IPS-18a (cell line): Measurements from ENCODE around the gene ACSS1.

Experiments used
- H3K27ac ChIP-seq: one replicate; pipeline ENCODE4 v1.5.1; 2013; ENCODE audit warnings: low read length
- H3K27me3 ChIP-seq: one replicate; pipeline ENCODE4 v1.6.1; 2013; ENCODE audit warnings: mild to moderate bottlenecking, low read length; ENCODE audit not compliant: control insufficient read depth, insufficient read depth
- H3K36me3 ChIP-seq: one replicate; pipeline ENCODE4 v1.6.1; 2013; ENCODE audit warnings: low read depth, low read length; ENCODE audit not compliant: control insufficient read depth
- H3K4me1 ChIP-seq: one replicate; pipeline ENCODE4 v1.6.1; 2013; ENCODE audit warnings: low read depth, low read length; ENCODE audit not compliant: control insufficient read depth
- H3K4me3 ChIP-seq: one replicate; pipeline ENCODE4 v1.5.1; 2013; ENCODE audit warnings: low read length
- H3K9ac ChIP-seq: one replicate; pipeline ENCODE4 v1.6.1; 2013; ENCODE audit warnings: mild to moderate bottlenecking, low read length, moderate library complexity
- H3K9me3 ChIP-seq: one replicate; pipeline ENCODE4 v1.6.1; 2013; ENCODE audit warnings: low read depth, low read length; ENCODE audit not compliant: control insufficient read depth

Gene ACSS1

DNA sequence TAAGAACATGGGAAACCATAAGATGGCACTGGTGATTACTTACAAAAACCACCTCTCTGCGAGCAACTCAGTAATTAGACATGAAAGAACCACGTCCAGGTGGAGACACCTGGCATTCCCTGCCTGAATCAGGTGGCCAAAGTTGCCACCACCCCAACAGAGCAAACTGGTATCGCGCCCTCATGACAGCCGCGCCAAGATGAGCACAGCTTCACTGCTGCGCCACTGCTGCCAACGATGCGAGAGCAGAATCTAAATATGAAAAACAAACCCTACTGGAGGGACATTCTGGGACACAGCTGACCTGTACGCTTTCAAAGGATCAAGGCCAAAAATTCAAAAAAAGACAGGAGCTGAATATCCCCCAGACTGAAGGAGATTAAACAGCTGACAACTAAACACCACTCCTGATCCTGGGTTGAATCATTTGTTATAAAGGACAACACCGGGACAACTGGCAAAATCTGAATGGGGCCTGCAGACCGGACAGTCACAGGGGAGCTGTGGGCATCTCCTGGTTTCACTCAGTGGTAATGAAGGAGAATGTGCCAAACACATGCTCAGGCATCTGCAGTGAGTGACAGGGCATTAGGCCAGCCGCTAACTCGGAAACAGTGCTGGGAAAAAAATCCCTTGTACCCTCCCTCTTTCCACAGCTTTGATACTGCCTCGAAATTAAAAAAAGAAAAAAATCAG is 91.5 kb downstream of the ACSS1 start:
- H3K27me3 ChIP-seq: no peaks in the 10 kb centered on the region
- H3K9ac ChIP-seq: no peak overlapping the region
- no peaks in the 10 kb centered on the region for H3K4me1 ChIP-seq
- peaks cover 56% of the 10 kb centered on the region for H3K36me3 ChIP-seq
- no peak overlapping the region for H3K4me3 ChIP-seq
- H3K9me3 ChIP-seq: no peaks in the 10 kb centered on the region
- no peak overlapping the region for H3K27ac ChIP-seq

DNA sequence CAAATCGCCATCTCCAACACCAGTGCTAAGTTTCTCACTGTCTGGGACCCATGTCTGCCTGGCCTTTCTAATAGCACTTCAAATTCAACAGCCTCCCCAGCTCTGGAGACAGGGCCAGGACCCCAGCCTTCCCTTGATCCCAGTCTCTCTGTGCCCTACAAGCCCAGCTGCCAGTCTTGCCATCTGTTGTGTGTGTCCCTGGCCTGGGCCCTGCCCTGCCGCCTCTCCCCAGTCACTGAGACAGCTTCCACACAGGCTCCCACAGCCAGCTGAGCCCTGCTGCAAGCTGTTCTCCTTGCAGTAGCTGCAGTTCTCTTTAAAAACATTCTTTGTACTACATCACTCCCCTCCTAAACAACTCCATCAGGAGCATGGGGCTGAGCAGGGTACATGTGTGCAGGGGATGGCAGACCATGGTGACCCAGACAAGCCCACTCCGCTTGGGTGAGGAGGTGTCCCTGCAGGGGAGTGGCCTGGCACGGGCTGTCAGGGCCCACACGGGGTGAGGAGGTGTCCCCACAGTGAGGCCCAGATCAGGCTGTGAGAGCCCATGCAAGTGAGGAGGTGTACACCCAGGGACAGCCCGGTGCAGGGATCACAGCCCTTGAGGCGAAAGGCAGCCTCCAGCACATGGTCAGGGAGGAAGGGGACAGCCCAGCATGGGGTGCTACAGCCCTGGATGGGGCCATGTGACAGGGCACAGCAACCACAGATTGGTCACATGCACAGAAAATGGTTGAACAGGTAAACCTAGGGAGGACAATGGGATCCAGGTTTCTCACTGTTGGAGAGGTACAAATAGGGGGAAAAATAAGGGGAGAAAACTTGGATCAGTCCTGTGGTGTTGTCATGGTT is 92.6 kb downstream of the ACSS1 start:
- Histone ChIP-seq H3K27me3 (no peaks in the 10 kb centered on the region), H3K4me1 (no peaks in the 10 kb centered on the region), H3K36me3 (peaks cover 52% of the 10 kb centered on the region), H3K4me3 (no peak overlapping the region), H3K27ac (no peak overlapping the region), H3K9me3 (no peaks in the 10 kb centered on the region), H3K9ac (no peak overlapping the region)

DNA sequence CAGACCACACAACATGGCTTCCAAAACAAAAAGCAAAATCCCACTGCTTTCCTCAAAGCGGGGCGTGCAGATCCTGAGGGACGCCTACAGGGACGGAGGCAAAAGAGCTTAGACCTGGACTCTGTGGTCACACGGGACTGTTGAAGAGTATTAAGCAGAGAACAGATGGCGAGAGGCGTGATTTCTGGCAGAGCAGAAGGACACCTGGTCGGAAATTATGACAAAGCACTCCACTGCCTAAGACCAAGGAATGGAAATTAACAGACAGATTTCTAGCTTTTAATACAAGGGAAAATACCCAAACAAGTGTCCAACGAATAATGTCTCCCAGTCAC is 93.5 kb downstream of the ACSS1 start:
- Histone ChIP-seq H3K9ac (no peak overlapping the region), H3K27me3 (no peaks in the 10 kb centered on the region), H3K27ac (no peak overlapping the region), H3K36me3 (peaks cover 45% of the 10 kb centered on the region), H3K4me1 (no peaks in the 10 kb centered on the region), H3K9me3 (no peaks in the 10 kb centered on the region), H3K4me3 (no peak overlapping the region)

DNA sequence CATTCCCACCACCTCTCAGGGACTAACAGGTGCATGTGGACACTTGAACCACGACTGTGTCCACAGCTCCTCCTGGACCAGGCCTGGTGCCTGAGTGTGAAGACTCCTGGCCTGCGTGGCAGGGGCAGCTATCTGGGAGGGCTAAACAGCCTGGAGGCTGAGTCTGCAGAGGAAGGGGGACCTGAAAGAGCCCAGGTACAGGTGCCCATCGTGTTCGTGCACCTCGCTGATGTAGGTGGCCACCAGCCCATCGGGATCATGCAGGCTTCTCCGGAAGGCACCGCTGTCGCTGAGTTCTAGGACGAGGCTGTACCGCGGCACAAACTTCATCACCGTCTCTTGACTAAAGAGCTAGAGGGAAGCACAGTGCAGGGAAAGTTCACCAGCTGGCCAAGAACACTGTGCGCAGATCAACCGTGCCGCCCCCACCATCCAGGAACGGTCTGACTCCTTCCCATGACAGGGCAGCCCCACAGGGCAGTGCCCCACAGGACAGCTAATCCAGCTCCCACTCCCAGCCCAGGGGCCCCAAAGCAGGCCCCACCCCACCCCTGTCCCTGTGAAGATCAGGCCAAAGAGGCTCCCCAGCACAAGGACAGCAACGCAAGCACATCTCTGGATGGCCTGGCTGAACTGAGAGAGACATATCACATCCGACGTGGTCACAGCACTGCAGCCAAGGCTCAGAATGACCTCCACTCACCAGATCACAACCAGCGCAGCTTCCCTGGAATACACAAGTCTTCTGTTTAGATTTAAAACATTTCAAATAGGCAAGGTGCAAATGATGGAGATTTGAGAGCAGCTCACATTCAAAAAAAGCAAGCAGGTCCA is 94.0 kb downstream of the ACSS1 start:
- H3K27ac ChIP-seq: no peak overlapping the region
- no peak overlapping the region for H3K4me3 ChIP-seq
- peaks cover 39% of the 10 kb centered on the region for H3K36me3 ChIP-seq
- no peaks in the 10 kb centered on the region for H3K9me3 ChIP-seq
- H3K9ac ChIP-seq: no peak overlapping the region
- H3K27me3 ChIP-seq: no peaks in the 10 kb centered on the region
- H3K4me1 ChIP-seq: no peaks in the 10 kb centered on the region

DNA sequence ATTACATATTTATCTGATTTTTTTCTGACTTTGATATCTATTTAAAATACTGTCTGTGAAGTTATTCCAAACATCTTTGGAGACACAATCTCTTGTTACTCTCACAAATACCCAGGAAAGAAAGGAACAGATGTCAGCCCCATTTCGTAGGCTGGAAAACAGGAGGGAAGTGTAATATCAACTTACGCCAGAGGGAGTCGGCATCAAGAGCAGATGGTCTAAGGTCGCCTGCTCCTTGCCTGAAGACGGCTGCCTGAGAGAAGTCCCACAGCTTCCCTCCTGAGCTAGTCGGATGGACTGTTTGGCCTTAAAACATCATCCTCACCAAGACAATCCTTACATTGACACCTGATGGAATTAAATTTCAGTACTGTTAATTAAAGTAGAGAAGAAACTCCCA is 95.4 kb downstream of the ACSS1 start:
- H3K36me3 ChIP-seq: peaks cover 38% of the 10 kb centered on the region
- no peak overlapping the region for H3K27ac ChIP-seq
- H3K9ac ChIP-seq: no peak overlapping the region
- H3K4me3 ChIP-seq: no peak overlapping the region
- H3K9me3 ChIP-seq: no peaks in the 10 kb centered on the region
- H3K27me3 ChIP-seq: no peaks in the 10 kb centered on the region
- no peaks in the 10 kb centered on the region for H3K4me1 ChIP-seq

DNA sequence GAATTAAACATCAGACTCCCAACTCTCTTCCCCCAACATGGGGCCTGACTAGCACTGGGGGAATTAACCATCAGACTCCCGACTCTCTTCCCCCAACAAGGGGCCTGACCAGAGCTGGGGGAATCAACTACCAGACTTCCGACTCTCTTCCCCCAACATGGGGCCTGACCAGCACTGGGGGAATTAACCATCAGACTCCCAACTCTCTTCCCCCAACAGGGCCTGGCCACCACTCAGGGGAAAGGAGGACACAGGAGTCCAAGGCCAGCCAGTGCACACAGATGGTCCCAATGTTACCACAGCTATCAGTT is 95.8 kb downstream of the ACSS1 start:
- no peak overlapping the region for H3K4me3 ChIP-seq
- no peak overlapping the region for H3K9ac ChIP-seq
- peaks cover 35% of the 10 kb centered on the region for H3K36me3 ChIP-seq
- H3K9me3 ChIP-seq: no peaks in the 10 kb centered on the region
- H3K27ac ChIP-seq: no peak overlapping the region
- no peaks in the 10 kb centered on the region for H3K4me1 ChIP-seq
- no peaks in the 10 kb centered on the region for H3K27me3 ChIP-seq

DNA sequence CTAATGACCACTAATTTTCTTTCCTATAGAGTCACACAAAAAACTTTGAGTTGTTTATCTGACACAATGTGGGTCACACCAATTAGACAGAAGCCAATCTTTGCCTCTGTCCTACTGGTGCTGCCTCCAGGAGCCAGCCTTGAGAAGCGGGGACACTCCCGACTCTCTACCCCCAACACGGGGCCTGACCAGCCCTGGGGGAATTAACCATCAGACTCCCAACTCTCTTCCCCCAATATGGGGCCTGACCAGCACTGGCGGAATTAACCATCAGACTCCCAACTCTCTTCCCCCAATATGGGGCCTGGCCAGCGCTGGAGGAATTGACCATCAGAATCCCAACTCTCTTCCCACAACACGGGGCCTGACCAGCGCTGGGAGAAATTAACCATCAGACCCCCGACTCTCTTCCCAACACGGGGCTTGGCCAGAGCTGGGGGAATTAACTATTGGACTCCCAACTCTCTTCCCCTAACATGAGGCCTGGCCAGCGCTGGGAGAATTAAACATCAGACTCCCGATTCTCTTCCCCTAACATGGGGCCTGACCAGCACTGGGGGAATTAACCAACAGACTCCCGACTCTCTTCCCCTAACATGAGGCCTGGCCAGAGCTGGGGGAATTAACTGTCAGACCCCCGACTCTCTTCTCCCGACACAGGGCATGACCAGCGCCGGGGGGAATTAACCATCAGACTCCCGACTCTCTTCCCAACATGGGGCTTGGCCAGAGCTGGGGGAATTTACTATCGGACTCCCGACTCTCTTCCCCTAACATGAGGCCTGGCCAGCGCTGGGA is 96.4 kb downstream of the ACSS1 start:
- Histone ChIP-seq H3K9me3 (no peaks in the 10 kb centered on the region), H3K27me3 (no peaks in the 10 kb centered on the region), H3K9ac (no peak overlapping the region), H3K36me3 (peaks cover 35% of the 10 kb centered on the region), H3K27ac (no peak overlapping the region), H3K4me3 (no peak overlapping the region), H3K4me1 (no peaks in the 10 kb centered on the region)

DNA sequence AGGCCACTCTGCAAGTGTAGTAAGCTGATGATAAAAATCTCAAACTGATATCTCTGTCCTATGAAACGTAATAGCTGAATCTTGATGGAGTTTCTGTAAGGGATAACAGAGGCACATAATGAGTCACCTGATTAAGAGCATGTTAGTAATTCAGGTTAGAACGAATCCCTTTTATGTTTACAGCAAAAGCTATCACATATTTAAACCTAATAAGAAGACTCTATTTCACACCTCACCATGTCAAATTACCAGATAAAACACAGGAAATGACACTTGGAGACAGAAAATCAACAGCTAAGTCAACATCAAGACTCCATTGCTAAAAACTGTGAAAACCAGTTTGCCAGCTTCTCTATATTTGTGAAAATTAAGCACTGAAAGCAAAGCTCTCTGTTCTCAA is 97.1 kb downstream of the ACSS1 start:
- H3K4me3 ChIP-seq: no peak overlapping the region
- H3K27ac ChIP-seq: no peak overlapping the region
- H3K9ac ChIP-seq: no peak overlapping the region
- no peaks in the 10 kb centered on the region for H3K9me3 ChIP-seq
- peaks cover 34% of the 10 kb centered on the region for H3K36me3 ChIP-seq
- no peaks in the 10 kb centered on the region for H3K4me1 ChIP-seq
- no peaks in the 10 kb centered on the region for H3K27me3 ChIP-seq

DNA sequence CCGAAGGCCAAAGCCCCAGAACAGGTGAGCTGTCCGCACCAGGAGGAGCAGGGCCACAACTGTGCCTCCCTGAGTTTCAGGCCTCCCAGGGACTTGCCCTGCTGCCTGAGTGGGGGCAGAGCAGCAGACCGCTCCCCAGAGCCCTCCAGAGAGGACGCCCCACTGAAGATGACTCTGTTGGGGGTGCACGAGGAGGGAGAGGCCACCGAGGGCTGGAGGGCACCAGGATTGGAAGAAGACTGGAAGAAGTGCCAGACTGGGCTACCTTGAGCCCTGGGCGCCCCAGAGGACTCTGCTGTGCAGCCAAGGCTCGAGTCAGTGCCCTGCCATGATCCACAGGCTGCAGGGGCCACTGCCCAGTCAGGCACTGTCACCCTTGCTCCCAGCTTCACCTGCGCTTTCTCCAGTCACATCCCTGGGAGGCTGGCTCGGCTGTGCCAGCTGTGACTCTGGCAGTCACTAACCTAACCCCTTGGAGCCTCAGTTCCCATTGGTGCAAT is 97.6 kb downstream of the ACSS1 start:
- H3K9ac ChIP-seq: no peak overlapping the region
- H3K27ac ChIP-seq: no peak overlapping the region
- peaks cover 30% of the 10 kb centered on the region for H3K36me3 ChIP-seq

DNA sequence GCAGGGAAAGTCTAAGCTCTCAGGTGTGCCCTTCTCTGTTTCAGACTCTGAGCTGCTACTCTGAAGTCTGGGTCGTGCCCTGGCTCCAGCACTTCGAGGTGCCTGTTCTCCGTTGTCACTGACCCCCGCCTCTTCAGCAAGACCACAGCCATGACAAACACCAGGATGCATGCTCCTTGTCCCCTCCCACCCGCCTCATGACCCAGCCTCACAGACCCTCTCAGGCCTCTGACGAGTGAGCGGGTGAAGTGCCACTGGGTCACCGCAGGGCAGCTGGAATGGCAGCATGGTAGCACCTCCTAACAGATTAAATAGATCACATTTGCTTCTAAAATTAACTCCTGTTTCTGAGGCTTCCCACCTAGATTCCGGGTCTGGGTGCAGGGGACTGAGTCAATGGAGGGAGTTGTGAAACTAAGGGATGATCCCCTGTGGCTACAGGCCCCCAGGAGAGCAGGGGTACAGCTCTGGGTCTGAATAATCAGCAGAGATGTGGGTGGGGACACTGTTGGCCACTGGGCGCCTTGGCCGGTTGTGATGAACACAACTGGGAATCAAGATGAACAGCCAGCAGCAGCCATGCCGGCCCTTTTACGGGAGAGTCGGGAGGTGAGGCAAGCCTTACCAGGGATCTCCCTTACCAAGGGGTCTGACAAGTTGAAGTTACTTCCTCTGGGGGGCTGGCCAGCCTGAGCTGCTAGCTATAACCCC is 98.2 kb downstream of the ACSS1 start:
- no peaks in the 10 kb centered on the region for H3K9me3 ChIP-seq

More for the DNA sequence above, 97.6 kb downstream of the ACSS1 start:
- no peak overlapping the region for H3K4me3 ChIP-seq
- H3K4me1 ChIP-seq: no peaks in the 10 kb centered on the region
- no peaks in the 10 kb centered on the region for H3K9me3 ChIP-seq
- H3K27me3 ChIP-seq: no peaks in the 10 kb centered on the region

More for the DNA sequence above, 98.2 kb downstream of the ACSS1 start:
- H3K27ac ChIP-seq: no peak overlapping the region
- H3K9ac ChIP-seq: no peak overlapping the region
- no peak overlapping the region for H3K4me3 ChIP-seq
- no peaks in the 10 kb centered on the region for H3K4me1 ChIP-seq
- H3K27me3 ChIP-seq: no peaks in the 10 kb centered on the region
- peaks cover 30% of the 10 kb centered on the region for H3K36me3 ChIP-seq
